NT2/D1 (cell line): Measurements from ENCODE around the gene MAPK12.

ENCODE experiments used
- SUZ12 ChIP-seq: IDR thresholded peaks from 2 replicates; pipeline ENCODE4 v1.6.1; 2011; ENCODE audit not compliant: insufficient read length, insufficient read depth; ENCODE audit errors: extremely low read depth
- ZNF274 ChIP-seq: IDR thresholded peaks from 2 replicates; pipeline ENCODE4 v1.6.1; 2011; ENCODE audit warnings: mild to moderate bottlenecking, low read depth, low read length

GRCh38 chr22:50224071-50224470 lies 37.4 kb downstream of the MAPK12 start:
- TF ChIP-seq SUZ12 = no peak
- TF ChIP-seq ZNF274 = no peak
